Dedifferentiated amniotic fluid mesenchymal stem cell (primary cell): ENCODE data around the gene FAM76A.
"Not testable (repeated sequence)": the region's sequence is repeated elsewhere in the genome, so short reads cannot be mapped to it uniquely, and the experiment has no call there.

Experiments
- DNase-seq: peaks from one replicate; pipeline ENCODE4 v3.0.0-alpha.2; 2016; ENCODE audit errors: extremely low spot score

FAM76A gene

GRCh38 chr1:27724961-27725373, 794 bp upstream of the FAM76A start:
- no peak for DNase-seq

GRCh38 chr1:27726173-27727044, 648 bp downstream of the FAM76A start:
- peak; percentile 28 for DNase-seq

GRCh38 chr1:27727126-27727525, 1.4 kb downstream of the FAM76A start:
- no peak for DNase-seq

- DNase-seq = no peak
These were observed 10.5 kb downstream of the FAM76A start for GRCh38 chr1:27736252-27736651.

GRCh38 chr1:27741121-27741520, 15.4 kb downstream of the FAM76A start:
- DNase-seq = no peak

- no peak for DNase-seq
These were observed 18.8 kb downstream of the FAM76A start for GRCh38 chr1:27744556-27744955.

- DNase-seq = no peak
These were observed 19.7 kb downstream of the FAM76A start for GRCh38 chr1:27745466-27745865.

- DNase-seq = peak; percentile 22
These were observed 26.6 kb downstream of the FAM76A start for GRCh38 chr1:27752360-27752759.

GRCh38 chr1:27755286-27755685, 29.5 kb downstream of the FAM76A start:
- DNase-seq = no peak

- no peak for DNase-seq
These were observed 30.1 kb downstream of the FAM76A start for GRCh38 chr1:27755865-27756264.

- DNase-seq = no peak
These were observed 33.5 kb downstream of the FAM76A start for GRCh38 chr1:27759236-27759635.

- no peak for DNase-seq
These were observed 34.7 kb downstream of the FAM76A start for GRCh38 chr1:27760426-27760825.

- DNase-seq = no peak
These were observed 36.3 kb downstream of the FAM76A start for GRCh38 chr1:27762033-27762432.

- no peak for DNase-seq
These were observed 37.6 kb downstream of the FAM76A start for GRCh38 chr1:27763358-27763757.

GRCh38 chr1:27770293-27770830, 44.6 kb downstream of the FAM76A start:
- DNase-seq = no peak

- DNase-seq = peak; percentile 79
These were observed 46.5 kb downstream of the FAM76A start for GRCh38 chr1:27772036-27772931.

- peak; percentile 99 for DNase-seq
These were observed 47.4 kb downstream of the FAM76A start, which contains the start of gene STX12 for GRCh38 chr1:27772932-27773825. Gene STX12 (plus strand): TSS chr1:27773219. CDS start chr1:27773308, 89 bp downstream.

GRCh38 chr1:27773826-27774445, 48.2 kb downstream of the FAM76A start:
- peak; percentile 44 for DNase-seq

- no peak for DNase-seq
These were observed 48.9 kb downstream of the FAM76A start for GRCh38 chr1:27774654-27775053.

- DNase-seq = not testable (repeated sequence)
These were observed 49.6 kb downstream of the FAM76A start for GRCh38 chr1:27775336-27775735.

- not testable (repeated sequence) for DNase-seq
These were observed 50.5 kb downstream of the FAM76A start for GRCh38 chr1:27776276-27776675.
